ENCODE results near the gene RCAN2. TPM values are rescaled to one million over a fixed set of nuclear protein-coding genes. Genes with fewer than 3 reads are reported as not detected.
A peak's percentile ranks its signal among the peaks of the same experiment; 100 is the strongest.

RCAN2 gene
- total RNA-seq, 3 donors from 2014 or later: 2.9 to 14.9 (median 5.9) TPM

GRCh38 chr6:46236752-46237151 lies 254.5 kb downstream of the RCAN2 start:
- Histone ChIP-seq H3K9me3 (no peaks in the 10 kb centered on the region), H3K27me3 (no peaks in the 10 kb centered on the region), H3K27ac (no peak overlapping the region), H3K4me1 (no peaks in the 10 kb centered on the region), H3K4me3 (no peak overlapping the region), H3K36me3 (no peaks in the 10 kb centered on the region)
- no peak for DNase-seq (ENCODE audit: low spot score in 2 of 2)
- intact Hi-C loops (cut with DNase I; ENCODE audit: low total_unique reads): no loop called here
- no peak for TF ChIP-seq POLR2A (IDR thresholded peaks at IDR 0.05)
- no peak for TF ChIP-seq CTCF (IDR thresholded peaks at IDR 0.05)
- TF ChIP-seq POLR2AphosphoS5 (IDR thresholded peaks at IDR 0.05): no peak

- no peaks in the 10 kb centered on the region for H3K4me1 ChIP-seq
- H3K27me3 ChIP-seq: no peaks in the 10 kb centered on the region
- no peaks in the 10 kb centered on the region for H3K36me3 ChIP-seq
- TF ChIP-seq POLR2AphosphoS5 (IDR thresholded peaks at IDR 0.05) (no peak), POLR2A (IDR thresholded peaks at IDR 0.05) (no peak)
- H3K9me3 ChIP-seq: no peaks in the 10 kb centered on the region
- intact Hi-C loops (cut with DNase I; ENCODE audit: low total_unique reads): no loop called here
- no peak overlapping the region for H3K27ac ChIP-seq
- no peak overlapping the region for H3K4me3 ChIP-seq
- DNase-seq (ENCODE audit: low spot score in 2 of 2): no peak
These were observed 256.0 kb downstream of the RCAN2 start for GRCh38 chr6:46235242-46235641.

- no peaks in the 10 kb centered on the region for H3K9me3 ChIP-seq
- H3K4me1 ChIP-seq: no peaks in the 10 kb centered on the region
- H3K36me3 ChIP-seq: no peaks in the 10 kb centered on the region
- TF ChIP-seq POLR2AphosphoS5 (IDR thresholded peaks at IDR 0.05) (no peak), CTCF (IDR thresholded peaks at IDR 0.05) (no peak), POLR2A (IDR thresholded peaks at IDR 0.05) (no peak)
- H3K27ac ChIP-seq: peak overlapping the region in 1 of 2 donors; percentile 36
- intact Hi-C loops (cut with DNase I; ENCODE audit: low total_unique reads): no loop called here
- no peaks in the 10 kb centered on the region for H3K27me3 ChIP-seq
- no peak for DNase-seq (ENCODE audit: low spot score in 2 of 2)
- H3K4me3 ChIP-seq: no peak overlapping the region
These were observed 256.5 kb downstream of the RCAN2 start for GRCh38 chr6:46234700-46235099.

- Histone ChIP-seq H3K4me3 (no peak overlapping the region), H3K4me1 (no peaks in the 10 kb centered on the region), H3K27ac (peak overlapping the region in 1 of 2 donors; percentile 36), H3K27me3 (no peaks in the 10 kb centered on the region), H3K9me3 (no peaks in the 10 kb centered on the region), H3K36me3 (no peaks in the 10 kb centered on the region)
- TF ChIP-seq POLR2AphosphoS5 (IDR thresholded peaks at IDR 0.05) (no peak), POLR2A (IDR thresholded peaks at IDR 0.05) (no peak), CTCF (IDR thresholded peaks at IDR 0.05) (no peak)
- no peak for DNase-seq (ENCODE audit: low spot score in 2 of 2)
- intact Hi-C loops (cut with DNase I; ENCODE audit: low total_unique reads): no loop called here
These were observed 257.1 kb downstream of the RCAN2 start for GRCh38 chr6:46234156-46234556.

- Histone ChIP-seq H3K27ac (no peak overlapping the region), H3K36me3 (no peaks in the 10 kb centered on the region), H3K4me3 (no peak overlapping the region), H3K4me1 (no peaks in the 10 kb centered on the region), H3K9me3 (no peaks in the 10 kb centered on the region), H3K27me3 (no peaks in the 10 kb centered on the region)
- intact Hi-C loops (cut with DNase I; ENCODE audit: low total_unique reads): no loop called here
- TF ChIP-seq POLR2A (IDR thresholded peaks at IDR 0.05): no peak
- no peak for TF ChIP-seq CTCF (IDR thresholded peaks at IDR 0.05)
- no peak for TF ChIP-seq POLR2AphosphoS5 (IDR thresholded peaks at IDR 0.05)
- DNase-seq (ENCODE audit: low spot score in 2 of 2): no peak
These were observed 258.1 kb downstream of the RCAN2 start for GRCh38 chr6:46233129-46233528.

- Histone ChIP-seq H3K36me3 (no peaks in the 10 kb centered on the region), H3K4me3 (no peak overlapping the region)
- intact Hi-C loops (cut with DNase I; ENCODE audit: low total_unique reads): no loop called here
These were observed 269.0 kb downstream of the RCAN2 start for GRCh38 chr6:46222286-46222685.

More at GRCh38 chr6:46222286-46222685, 269.0 kb downstream of the RCAN2 start:
- no peak for TF ChIP-seq POLR2A (IDR thresholded peaks at IDR 0.05)
- no peak for TF ChIP-seq CTCF (IDR thresholded peaks at IDR 0.05)
- no peak for TF ChIP-seq POLR2AphosphoS5 (IDR thresholded peaks at IDR 0.05)
- no peaks in the 10 kb centered on the region for H3K4me1 ChIP-seq
- no peak for DNase-seq (ENCODE audit: low spot score in 2 of 2)
- no peaks in the 10 kb centered on the region for H3K27me3 ChIP-seq
- H3K27ac ChIP-seq: no peak overlapping the region
- no peaks in the 10 kb centered on the region for H3K9me3 ChIP-seq
